HepG2 (cell line): Measurements from ENCODE around the gene FBLN5. TPM values are rescaled to one million over a fixed set of nuclear protein-coding genes. Genes with fewer than 3 reads are reported as not detected.

Experiments used
- ATAC-seq: fragments of 200-7000 bp; cut with Tn5 transposase; 3 replicates; pipeline ENCODE4 v1.9.1; 2020; ENCODE audit warnings: mild to moderate bottlenecking, moderate library complexity
- BruUV-seq: library from RNA; stranded (reverse); fragments of 400-500 nt; replicated peaks from 2 replicates; lab custom pipeline; 2021; lab: Mats Ljungman, UMichigan
- CTCF ChIA-PET: fragments of 300-600 bp; formaldehyde crosslinking; extraction: SDS; loops from one replicate; lab custom pipeline; 2021; ENCODE audit warnings: low total read pairs, inconsistent platforms, low intra/inter-chr PET ratio; lab: Yijun Ruan, JAX
- POLR2A ChIA-PET: fragments of 350-600 bp; sonication (Branson Sonifier 250); formaldehyde crosslinking; loops from one replicate; lab custom pipeline; 2020; ENCODE audit warnings: antibody characterized with exemption, inconsistent platforms; lab: Yijun Ruan, JAX
- DNase-seq: peaks from one replicate; pipeline ENCODE4 v3.0.0-alpha.2; 2015; ENCODE audit warnings: low spot score
- FAIRE-seq: peaks from 3 replicates; lab custom pipeline; 2011; peaks lifted over from hg19 to GRCh38; lab: Jason Lieb, UNC
- H2AFZ ChIP-seq: one replicate; pipeline ENCODE4 v1.6.1; 2011; ENCODE audit warnings: low read length, inconsistent platforms
- H3K27ac ChIP-seq: fragments of 300-600 bp; 3 replicates; pipeline ENCODE4 v1.8.0; 2011; ENCODE audit warnings: mixed run types, mild to moderate bottlenecking, mixed read lengths, low read length, inconsistent platforms; ENCODE audit not compliant: insufficient read depth; ENCODE audit errors: extremely low read length
- H3K27me3 ChIP-seq, 2 experiments: fragments of 200-600 bp in 1 of 2; 2 replicates in 1 of 2; 3 replicates in 1 of 2; pipeline versions ENCODE4 v1.6.0 to v1.8.0; 2011; ENCODE audit warnings: low read length in 2 of 2, mild to moderate bottlenecking in 2 of 2, moderate library complexity in 2 of 2, inconsistent platforms in 1 of 2; ENCODE audit not compliant: insufficient read depth in 2 of 2, control insufficient read depth in 1 of 2
- H3K36me3 ChIP-seq, 2 experiments: fragments of 200-600 bp in 1 of 2; replicated peaks in 1 of 2; 2 replicates in 1 of 2; 3 replicates in 1 of 2; pipeline versions ENCODE4 v1.5.1 to v1.8.0; 2011; ENCODE audit warnings: low read length in 2 of 2, inconsistent platforms in 1 of 2; ENCODE audit not compliant: insufficient read depth in 2 of 2, control insufficient read depth in 1 of 2
- H3K4me1 ChIP-seq: 2 replicates; pipeline ENCODE4 v1.5.1; 2012; ENCODE audit warnings: low read length, inconsistent platforms; ENCODE audit not compliant: insufficient read depth
- H3K4me2 ChIP-seq: 2 replicates; pipeline ENCODE4 v1.6.0; 2011; ENCODE audit warnings: low read depth, low read length, inconsistent platforms
- H3K4me3 ChIP-seq, 3 experiments: fragments of 200-600 bp in 1 of 3; sonication (generic), shearing (Covaris generic) in 1 of 3; replicated peaks in 1 of 3; 2 replicates each; pipeline ENCODE4 v1.5.1; 2011 to 2016; ENCODE audit warnings: low read length in 3 of 3, inconsistent platforms in 2 of 3, low read depth in 2 of 3, mild to moderate bottlenecking in 2 of 3, control low read depth in 1 of 3, mixed read lengths in 1 of 3; ENCODE audit not compliant: insufficient read depth in 1 of 3
- H3K79me2 ChIP-seq: one replicate; pipeline ENCODE4 v1.6.1; 2011; ENCODE audit warnings: low read length, inconsistent platforms; ENCODE audit not compliant: insufficient read depth
- H3K9ac ChIP-seq: 2 replicates; pipeline ENCODE4 v1.6.0; 2011; ENCODE audit warnings: mild to moderate bottlenecking, low read depth, low read length, inconsistent platforms; ENCODE audit not compliant: insufficient read depth
- H3K9me3 ChIP-seq: 2 replicates; pipeline ENCODE4 v1.5.1; 2012; ENCODE audit warnings: mild to moderate bottlenecking, low read length
- H4K20me1 ChIP-seq: 2 replicates; pipeline ENCODE4 v1.6.0; 2011; ENCODE audit warnings: inconsistent platforms, mild to moderate bottlenecking, low read length, moderate library complexity; ENCODE audit not compliant: insufficient read depth
- AGO2 ChIP-seq: fragments of 200-400 bp; formaldehyde crosslinking; optimal IDR thresholded peaks from 2 replicates; pipeline ENCODE3; 2017; ENCODE audit warnings: mild to moderate bottlenecking, low read depth, low read length, moderate library complexity
- ARNT ChIP-seq: fragments of 450-650 bp; IDR thresholded peaks from 2 replicates; pipeline ENCODE4 v1.6.1; 2017
- ATF1 ChIP-seq: IDR thresholded peaks from 2 replicates; pipeline ENCODE4 v1.6.1; 2016; ENCODE audit warnings: mild to moderate bottlenecking, control low read depth
- MLXIP ChIP-seq: sonication (generic); formaldehyde crosslinking; IDR thresholded peaks from 2 replicates; pipeline ENCODE4 v1.9.0; 2021; ENCODE audit warnings: missing genetic modification reagents, borderline replicate concordance
- TMF1 ChIP-seq: sonication (generic); formaldehyde crosslinking; IDR thresholded peaks from 2 replicates; pipeline ENCODE4 v1.8.1; 2022; ENCODE audit warnings: low read depth, missing genetic modification reagents
- ZBTB37 ChIP-seq: sonication (generic); formaldehyde crosslinking; IDR thresholded peaks from 2 replicates; pipeline ENCODE4 v1.4.0; 2020; ENCODE audit warnings: mild to moderate bottlenecking, missing genetic modification reagents
- ZNF329 ChIP-seq: sonication (generic); formaldehyde crosslinking; IDR thresholded peaks from 2 replicates; pipeline ENCODE4 v1.9.0; 2021; ENCODE audit warnings: low read depth, mild to moderate bottlenecking, missing genetic modification reagents
- ZNF33B ChIP-seq: sonication (generic); formaldehyde crosslinking; IDR thresholded peaks from 2 replicates; pipeline ENCODE4 v1.5.1; 2020; ENCODE audit warnings: mild to moderate bottlenecking, missing genetic modification reagents
- ZNF350 ChIP-seq: sonication (generic); formaldehyde crosslinking; IDR thresholded peaks from 2 replicates; pipeline ENCODE4 v1.4.0; 2020; ENCODE audit warnings: mild to moderate bottlenecking, low read depth, missing genetic modification reagents, borderline replicate concordance
- WGBS: methylation state at CpG from one replicate; pipeline ENCODE4 v1.1.6; 2017; ENCODE audit warnings: low lambda C conversion rate; 5-methylcytosine and 5-hydroxymethylcytosine counted together
- in situ Hi-C: cut with HindIII; loops from 2 replicates; pipeline ENCODE4 v1.10.0; 2017; ENCODE audit warnings: low pct_unique_long_range_greater_than_20kb; ENCODE audit not compliant: extremely low pct_ligation_motif_present
- intact Hi-C: fragments of 100-400 bp; cut with micrococcal nuclease; formaldehyde crosslinking; loops from one replicate; pipeline ENCODE4 v1.10.0; 2022; ENCODE audit not compliant: unreplicated experiment
- polyA plus RNA-seq, 8 experiments: library from polyadenylated mRNA; depleted of rRNA in 3 of 8; stranded (reverse) in 7 of 8; unstranded in 1 of 8; fragments of >200 nt; fragmentation: Illumina TruSeq in 4 of 8; extraction: Trizol in 4 of 8; gene quantifications; 2 replicates each; pipeline versions ENCODE4 v1.2.1 to v1.2.3, GENCODE V29; 2011 to 2016; ENCODE audit warnings: low read depth in 4 of 8, missing spikeins in 1 of 8, mixed read lengths in 1 of 8; ENCODE audit not compliant: insufficient read depth in 1 of 8
- total RNA-seq, 5 experiments: library from RNA; depleted of rRNA; stranded (reverse); fragments of >200 nt; fragmentation: Illumina TruSeq; extraction: Trizol; gene quantifications; 2 replicates each; pipeline ENCODE4 v1.2.3, GENCODE V29; 2016; ENCODE audit warnings: low read depth in 1 of 5

Gene FBLN5
- total and polyA plus RNA-seq, 2 of the 13 experiments (the other 11 are each of a cell fraction or from before 2014, with no cell fraction given): 0.38 to 0.77 TPM

GRCh38 chr14:91968280-91968679 lies 20.8 kb upstream of the FBLN5 start:
- POLR2A ChIA-PET: no interaction called here
- in situ Hi-C loops (no loop called here), intact Hi-C loops (no loop called here)
- H3K4me1 ChIP-seq: peaks cover 10% of the 10 kb centered on the region
- ATAC-seq: no peak
- no peak overlapping the region for H3K9ac ChIP-seq
- WGBS: 96% methylated on average over 6 of the region's 6 CpGs
- TF ChIP-seq ZBTB37 (CRISPR knock-in tag) (no peak), TMF1 (CRISPR knock-in tag) (no peak), ZNF350 (no peak), ATF1 (CRISPR knock-in tag) (no peak), MLXIP (CRISPR knock-in tag) (no peak), ZNF329 (CRISPR knock-in tag) (no peak), ARNT (no peak), ZNF33B (CRISPR knock-in tag) (no peak), AGO2 (no peak)
- no peaks in the 10 kb centered on the region for H3K79me2 ChIP-seq
- no TSS peak for BruUV-seq
- H3K4me2 ChIP-seq: no peak overlapping the region
- CTCF ChIA-PET: no interaction called here
- H3K9me3 ChIP-seq: no peaks in the 10 kb centered on the region
- H3K27ac ChIP-seq: no peak overlapping the region
- peaks cover 4 to 29% of the 10 kb centered on the region in 2 experiments; a peak in 3 of 5 replicates for H3K36me3 ChIP-seq
- H4K20me1 ChIP-seq: no peaks in the 10 kb centered on the region
- no peak overlapping the region for H2AFZ ChIP-seq
- H3K27me3 ChIP-seq: no peaks in the 10 kb centered on the region
- no peak for DNase-seq
- FAIRE-seq: no peak
- no peak overlapping the region for H3K4me3 ChIP-seq
